ENCODE data around the gene FAM228B. TPM values are rescaled to one million over a fixed set of nuclear protein-coding genes. Genes with fewer than 3 reads are reported as not detected.

FAM228B gene
- total and polyA plus RNA-seq, 12 donors, result 4.7 to 76.4 (median 27.3) TPM

- TF ChIP-seq CTCF (IDR thresholded peaks at IDR 0.05), result no peak
- Histone ChIP-seq H3K4me1 (no peaks in the 10 kb centered on the region), H3K27me3 (no peaks in the 10 kb centered on the region), H3K36me3 (peaks cover 0 to 44% (median 6%) of the 10 kb centered on the region in 9 donors), H3K9me3 (peaks cover 0 to 9% (median 0%) of the 10 kb centered on the region in 11 donors), H3K4me3 (no peak overlapping the region), H3K27ac (no peak overlapping the region)
- ATAC-seq (no peak), DNase-seq (no peak)
- intact Hi-C loops (cut with DNase I), result loop anchor here in 1 of 10 donors (2.0 kb wide), 1 partner anchor 336 kb away; no protein-coding TSS in a partner anchor
- 53 to 61% methylated on average over 3 of the region's 3 CpGs for WGBS, 2 donors
Observed at GRCh38 chr2:24163186-24163585, 39.9 kb downstream of the FAM228B start.

GRCh38 chr2:24163601-24164000 is 40.3 kb downstream of the FAM228B start:
- ATAC-seq, result no peak
- Histone ChIP-seq H3K4me1 (no peaks in the 10 kb centered on the region), H3K36me3 (peaks cover 0 to 41% (median 6%) of the 10 kb centered on the region in 9 donors), H3K9me3 (peaks cover 0 to 9% (median 0%) of the 10 kb centered on the region in 11 donors), H3K4me3 (no peak overlapping the region), H3K27me3 (no peaks in the 10 kb centered on the region), H3K27ac (no peak overlapping the region)
- TF ChIP-seq CTCF (IDR thresholded peaks at IDR 0.05), result no peak
- no peak for DNase-seq
- WGBS, 2 donors, result 85 to 89% methylated on average over 2 of the region's 2 CpGs
- intact Hi-C loops (cut with DNase I), result loop anchor here in 1 of 10 donors (2.0 kb wide), 1 partner anchor 337 kb away; no protein-coding TSS in a partner anchor

- Histone ChIP-seq H3K27me3 (no peaks in the 10 kb centered on the region), H3K36me3 (peaks cover 0 to 33% (median 6%) of the 10 kb centered on the region in 9 donors), H3K27ac (no peak overlapping the region), H3K4me1 (no peaks in the 10 kb centered on the region), H3K4me3 (no peak overlapping the region), H3K9me3 (peaks cover 0 to 9% (median 0%) of the 10 kb centered on the region in 11 donors)
- DNase-seq (peak in 1 of 2 donors; percentile 28), ATAC-seq (peak in 4 of 8 donors; percentile 33 to 54 (median 38))
- TF ChIP-seq CTCF (IDR thresholded peaks at IDR 0.05), result peak in 8 of 9 donors; percentile 21 to 61 (median 55)
- WGBS, 2 donors, result 60 to 68% methylated on average over 7 to 8 of the region's 8 CpGs
- intact Hi-C loops (cut with DNase I), result no loop called here
Observed at GRCh38 chr2:24164416-24164973, 41.2 kb downstream of the FAM228B start.

- H3K9me3 ChIP-seq, result peaks cover 0 to 3% (median 0%) of the 10 kb centered on the region in 11 donors
- H3K27ac ChIP-seq, result no peak overlapping the region
- ATAC-seq (no peak), DNase-seq (no peak)
- no peak for TF ChIP-seq CTCF (IDR thresholded peaks at IDR 0.05)
- H3K27me3 ChIP-seq, result peaks cover 0 to 7% (median 0%) of the 10 kb centered on the region in 7 donors
- no peaks in the 10 kb centered on the region for H3K36me3 ChIP-seq
- H3K4me1 ChIP-seq, result no peaks in the 10 kb centered on the region
- intact Hi-C loops (cut with DNase I), result no loop called here
- no peak overlapping the region for H3K4me3 ChIP-seq
- WGBS, 2 donors, result 91 to 94% methylated on average over 5 of the region's 5 CpGs
Observed at GRCh38 chr2:24169023-24169422, 45.8 kb downstream of the FAM228B start.
